HG03045 (cell line): ENCODE data around the gene GIMAP2.
A peak's percentile ranks its signal among the peaks of the same experiment; 100 is the strongest.
"Not testable (repeated sequence)": the region's sequence is repeated elsewhere in the genome, so short reads cannot be mapped to it uniquely, and the experiment has no call there.

Source experiments
- ATAC-seq: cut with Tn5 transposase; IDR thresholded peaks from one replicate; pipeline ENCODE4 v1.9.1; 2021; ENCODE audit warnings: mild to moderate bottlenecking, moderate library complexity; ENCODE audit not compliant: unreplicated experiment

GIMAP2 gene

DNA sequence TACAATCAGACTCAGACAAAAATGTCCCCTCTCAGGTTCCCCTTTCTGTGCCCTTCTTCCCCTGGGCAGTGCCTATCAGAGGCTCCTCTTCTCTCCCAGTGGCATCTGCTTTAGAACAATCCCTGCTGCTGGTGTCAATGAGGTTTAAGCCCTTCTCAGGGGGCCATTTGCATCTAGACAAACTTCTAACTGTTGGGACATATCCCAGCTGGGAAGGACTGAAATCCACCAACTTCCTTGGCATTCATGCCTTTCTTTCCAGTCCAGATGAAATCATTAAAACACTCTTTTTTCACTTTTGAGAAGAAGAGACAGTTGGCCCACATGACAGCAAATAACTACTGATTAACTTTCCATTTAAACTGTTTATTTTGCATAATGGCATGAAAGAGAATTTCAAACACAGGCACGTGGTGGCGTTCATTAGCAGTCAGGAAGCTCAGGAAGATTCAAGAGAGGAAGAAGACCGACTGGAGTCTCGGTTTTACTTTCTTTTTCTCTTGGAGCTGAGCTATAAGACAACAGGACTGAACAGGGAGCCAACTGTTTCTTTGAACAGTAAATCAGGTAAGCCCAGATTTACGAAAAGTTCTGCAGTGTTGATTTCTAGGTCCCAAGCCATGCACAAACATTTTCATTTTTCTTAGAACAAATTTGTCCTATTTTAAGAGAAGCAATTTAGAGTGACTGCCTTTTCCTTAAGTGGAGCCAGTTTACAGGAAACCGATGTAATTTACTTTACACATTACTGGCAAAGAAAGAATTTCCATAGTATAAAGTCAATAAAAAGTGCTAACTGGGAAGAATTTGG, at the start of gene GIMAP2:
GIMAP2 (plus strand) TSS at position 488 of the 811 bp plus-strand sequence. CDS start 1,354 bp downstream, outside the sequence.
- peak; percentile 97 for ATAC-seq

DNA sequence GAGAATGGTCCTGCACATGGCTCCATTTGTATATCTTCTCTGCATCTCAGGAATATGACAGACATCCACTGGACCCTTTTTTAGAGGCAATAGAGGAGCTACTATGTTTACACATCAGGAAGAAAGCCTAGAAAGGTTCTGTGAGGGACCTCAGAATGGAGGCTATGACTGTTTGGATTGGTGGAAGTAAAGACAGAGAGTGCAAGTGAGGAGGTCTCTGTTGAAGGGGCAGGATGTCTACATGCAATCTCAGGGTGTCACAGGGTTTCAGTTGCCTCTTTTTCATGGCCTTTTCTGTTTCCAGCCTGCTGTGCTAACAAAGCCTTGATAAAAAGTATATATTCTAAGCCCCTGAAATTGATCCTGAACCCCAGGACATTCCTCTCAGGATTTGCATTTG, 43.7 kb upstream of the GIMAP2 start:
- no peak for ATAC-seq

DNA sequence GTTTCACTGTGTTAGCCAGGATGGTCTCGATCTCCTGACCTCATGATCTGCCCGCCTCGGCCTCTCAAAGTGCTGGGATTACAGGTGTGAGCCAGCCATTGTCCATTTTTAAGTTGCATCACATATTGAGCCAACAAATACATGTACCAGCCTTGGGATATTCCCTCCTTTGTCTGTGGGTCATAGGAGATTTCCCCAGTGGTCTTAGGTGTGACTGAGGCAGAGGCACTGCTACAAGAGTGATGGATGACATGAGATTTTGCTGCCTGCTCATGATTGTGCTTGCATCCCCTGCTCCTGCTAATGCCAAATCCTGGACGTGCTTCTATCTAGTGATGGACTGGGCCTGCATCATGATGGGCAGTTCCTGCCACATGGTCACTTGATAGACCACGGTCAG, 42.6 kb upstream of the GIMAP2 start:
- no peak for ATAC-seq

DNA sequence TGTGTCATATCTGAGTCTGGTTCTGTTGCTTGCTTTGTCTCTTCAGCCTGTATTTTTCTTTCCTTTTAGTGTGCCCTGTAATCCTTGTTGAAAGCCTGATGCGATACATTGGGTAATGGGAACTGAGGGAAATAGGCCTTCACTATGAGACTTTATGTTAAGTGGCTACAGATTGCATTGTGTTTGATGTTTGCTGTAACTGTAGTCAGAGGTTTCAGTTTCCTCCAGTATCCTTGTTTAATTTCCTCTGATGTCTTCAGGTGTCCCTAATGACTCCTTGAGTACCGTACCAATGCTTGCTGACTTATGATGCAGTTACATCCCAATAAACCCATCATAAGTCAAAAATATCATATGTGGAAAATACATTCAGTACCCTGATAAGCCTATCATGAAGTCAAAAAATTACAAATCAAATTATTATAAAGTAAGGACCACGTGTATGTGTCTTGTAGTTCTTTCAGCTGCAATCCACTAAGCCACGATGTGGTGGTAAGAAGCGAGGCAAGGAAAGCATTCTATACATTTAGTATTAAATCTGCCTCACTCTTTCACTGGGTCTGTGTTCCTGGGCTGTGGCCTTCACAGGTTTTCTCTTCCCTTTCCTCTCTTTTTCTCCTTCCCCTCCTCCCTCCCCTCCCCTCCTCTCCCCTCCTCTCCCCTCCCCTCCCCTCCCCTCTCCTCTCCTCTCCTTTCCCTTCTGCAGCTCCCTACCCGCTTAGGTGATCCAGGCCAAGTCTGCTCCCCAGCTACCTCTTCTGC, 40.1 kb upstream of the GIMAP2 start:
- no peak for ATAC-seq

DNA sequence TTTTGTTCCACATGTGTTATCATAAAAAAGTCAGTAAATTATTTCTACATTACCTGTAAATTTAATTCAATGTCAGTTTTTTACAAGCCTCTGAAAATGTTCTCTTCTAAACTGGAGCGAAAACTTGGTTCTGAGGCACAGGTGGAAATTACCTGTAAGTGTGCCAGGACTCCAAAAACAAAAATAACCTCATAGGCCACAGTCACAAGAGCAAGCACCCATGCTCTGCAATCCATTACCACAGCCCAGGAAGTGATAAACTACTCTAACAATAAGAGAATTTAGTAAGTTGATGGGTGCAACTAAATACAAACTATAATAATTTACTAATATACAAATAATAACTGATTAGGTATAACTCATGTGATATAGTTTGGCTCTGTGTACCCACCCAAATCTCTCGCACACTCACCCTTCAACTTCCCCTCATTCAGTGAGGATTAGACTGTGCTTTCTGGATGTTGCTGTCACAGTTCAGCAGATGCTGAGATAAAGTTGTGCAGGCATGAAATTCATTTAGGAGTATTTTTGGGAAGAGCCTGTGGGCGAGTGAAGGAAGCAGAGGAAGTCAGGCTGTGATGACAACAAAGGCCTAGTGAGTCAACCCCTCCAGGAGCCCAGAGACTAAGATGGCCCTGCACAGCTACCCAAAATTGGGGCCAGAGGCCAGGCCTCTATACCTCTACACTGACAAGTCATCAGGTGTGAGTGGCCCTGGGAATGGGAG, 37.0 kb upstream of the GIMAP2 start:
- ATAC-seq = no peak

DNA sequence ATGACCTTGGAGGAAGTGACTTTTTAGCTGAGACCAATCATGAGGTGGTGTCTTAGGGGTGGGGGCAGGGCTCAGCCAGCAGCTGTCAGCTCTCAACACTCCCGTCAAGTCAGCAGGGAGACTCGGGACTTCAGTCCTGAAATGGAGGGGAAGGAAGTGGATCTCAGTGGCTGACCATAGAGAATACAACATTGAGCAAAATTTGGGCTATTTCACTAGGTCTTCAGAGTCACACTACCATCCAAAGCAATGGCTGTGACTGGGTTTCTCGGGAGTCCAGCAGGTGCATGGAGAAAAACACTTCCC, 36.5 kb upstream of the GIMAP2 start:
- ATAC-seq = no peak

DNA sequence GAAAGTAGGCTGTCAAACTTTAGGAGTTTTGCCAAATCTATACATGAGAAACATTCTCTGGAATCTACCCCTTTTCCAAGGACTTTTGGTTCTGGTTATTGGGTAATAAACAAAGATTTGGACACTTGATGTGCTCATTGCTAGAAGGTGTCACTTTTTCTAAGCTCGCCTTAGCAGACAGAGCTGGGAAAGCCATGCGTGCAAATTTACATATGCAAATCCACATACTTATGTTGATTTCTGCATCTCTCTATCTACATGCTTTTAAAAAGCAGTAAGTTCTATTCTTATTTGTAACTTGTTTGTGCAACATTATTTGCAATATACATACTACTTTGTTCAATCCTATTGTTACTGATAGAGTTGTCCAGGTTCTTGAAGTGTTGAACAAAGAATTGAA, 30.8 kb upstream of the GIMAP2 start:
- no peak for ATAC-seq

DNA sequence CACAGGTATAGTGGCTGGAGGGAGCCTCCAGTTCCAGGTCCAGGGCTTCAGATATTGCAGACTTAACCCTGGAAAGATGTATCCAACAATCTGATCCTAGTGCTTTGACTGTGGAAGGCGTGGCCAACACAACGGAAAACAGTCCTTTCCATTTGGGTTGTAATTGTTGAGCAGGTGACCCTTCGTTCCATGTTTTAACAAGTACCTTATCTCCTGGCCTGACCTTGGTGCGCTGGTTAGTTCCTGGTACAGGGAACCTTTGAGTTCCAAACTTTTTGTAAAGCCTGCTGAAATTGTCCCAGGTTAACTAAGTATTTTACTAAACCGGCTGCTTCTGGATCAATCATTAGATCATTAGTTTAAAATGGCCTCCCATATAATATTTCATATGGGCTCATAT, 29.5 kb upstream of the GIMAP2 start:
- no peak for ATAC-seq

DNA sequence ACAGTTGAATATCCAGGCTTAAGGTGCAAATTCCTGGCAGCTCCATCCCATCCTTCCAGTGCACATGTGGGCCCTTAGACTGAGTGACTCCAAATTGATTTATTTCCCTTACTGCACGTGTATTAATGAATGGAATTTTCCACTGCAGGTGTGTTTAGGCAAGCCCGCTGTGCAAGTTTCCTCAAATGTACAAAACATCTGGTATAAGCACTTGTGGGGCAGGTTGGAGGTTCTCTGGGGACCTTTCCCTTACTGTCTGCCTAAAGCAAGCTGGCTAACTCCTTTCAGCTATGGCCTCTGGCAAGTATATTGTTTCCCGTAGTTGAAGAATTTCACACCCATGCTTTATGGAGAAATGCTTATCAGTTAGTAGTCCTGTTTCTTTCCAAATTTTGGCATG, 28.0 kb upstream of the GIMAP2 start:
- ATAC-seq = no peak

DNA sequence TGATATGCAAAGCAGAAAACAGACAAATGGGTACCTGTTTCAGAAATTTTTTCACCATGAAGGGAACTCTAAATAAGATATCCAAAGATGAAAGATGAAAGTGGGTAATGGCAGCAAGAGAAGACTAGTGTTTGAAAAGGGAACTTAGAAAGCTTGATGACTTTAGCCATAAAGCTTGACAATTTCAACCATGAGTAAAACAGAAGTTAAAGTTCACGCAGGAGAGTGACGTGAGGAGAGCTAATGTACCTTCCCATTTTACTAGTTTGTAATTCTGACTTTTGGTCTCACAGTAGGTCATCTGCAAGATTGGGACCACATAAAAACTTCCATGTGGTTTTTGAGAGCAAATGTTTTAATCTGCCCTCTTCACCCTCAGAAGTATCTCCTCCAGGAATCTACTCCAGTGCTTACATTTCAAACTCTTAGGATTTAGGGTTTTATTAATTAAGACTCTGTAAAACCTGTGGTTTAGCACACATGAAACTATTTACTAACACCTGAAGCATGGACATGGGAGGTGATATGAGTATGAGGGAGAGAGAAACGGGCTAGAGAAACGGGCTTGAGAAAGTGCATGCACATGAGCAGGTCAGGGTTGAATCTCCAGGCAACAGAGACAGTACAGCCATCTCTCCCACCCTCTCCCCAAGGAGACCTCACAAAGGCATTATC, 24.4 kb upstream of the GIMAP2 start:
- ATAC-seq = no peak

DNA sequence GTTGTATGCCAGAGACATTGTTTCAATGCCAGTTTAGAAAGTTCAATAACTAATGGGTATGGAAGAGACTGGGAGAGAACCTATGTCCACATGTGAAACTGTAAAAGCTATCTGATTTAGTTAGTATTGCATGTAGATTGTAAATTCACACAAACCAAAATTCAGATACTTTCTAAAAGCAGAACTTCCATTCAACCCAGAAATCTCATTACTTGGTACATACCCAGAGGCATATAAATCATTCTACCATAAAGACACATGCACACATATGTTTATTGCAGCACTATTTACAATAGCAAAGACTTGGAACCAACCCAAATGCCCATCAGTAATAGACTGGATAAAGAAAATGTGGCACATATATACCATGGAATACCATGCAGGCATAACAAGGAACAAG, 22.7 kb upstream of the GIMAP2 start:
- not testable (repeated sequence) for ATAC-seq

DNA sequence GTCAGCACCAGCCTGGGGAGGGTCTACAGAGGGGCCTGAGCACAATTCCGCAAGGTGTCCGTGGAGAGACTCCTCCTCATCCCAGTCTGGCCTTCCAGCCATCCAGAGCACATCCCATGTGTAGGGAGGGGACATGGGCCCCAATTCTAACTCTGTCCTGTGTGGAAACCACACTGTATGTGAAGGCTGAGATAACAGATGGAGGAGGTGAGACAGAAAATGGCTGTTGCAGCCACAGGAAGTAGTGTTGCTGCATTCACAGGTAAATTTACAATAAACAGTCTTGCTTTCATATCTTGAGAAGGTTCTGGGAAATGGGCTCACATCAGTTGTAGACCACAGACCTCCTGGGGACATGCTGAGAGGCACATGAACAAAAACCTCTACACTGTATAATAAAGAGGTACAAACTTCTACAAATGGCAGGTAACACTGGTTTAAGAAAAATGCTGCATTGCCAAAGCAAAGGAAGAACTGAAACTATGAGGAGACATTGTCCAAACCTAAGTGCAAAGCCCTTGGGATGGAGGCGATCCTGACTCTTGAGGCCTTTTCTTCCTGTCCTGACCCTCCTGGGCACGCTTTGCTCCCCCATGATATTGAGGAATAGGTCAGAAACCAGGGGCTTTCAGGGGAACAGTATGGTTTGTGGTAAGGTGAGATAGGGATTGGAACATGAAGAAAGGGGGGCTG, 21.6 kb upstream of the GIMAP2 start:
- no peak for ATAC-seq

DNA sequence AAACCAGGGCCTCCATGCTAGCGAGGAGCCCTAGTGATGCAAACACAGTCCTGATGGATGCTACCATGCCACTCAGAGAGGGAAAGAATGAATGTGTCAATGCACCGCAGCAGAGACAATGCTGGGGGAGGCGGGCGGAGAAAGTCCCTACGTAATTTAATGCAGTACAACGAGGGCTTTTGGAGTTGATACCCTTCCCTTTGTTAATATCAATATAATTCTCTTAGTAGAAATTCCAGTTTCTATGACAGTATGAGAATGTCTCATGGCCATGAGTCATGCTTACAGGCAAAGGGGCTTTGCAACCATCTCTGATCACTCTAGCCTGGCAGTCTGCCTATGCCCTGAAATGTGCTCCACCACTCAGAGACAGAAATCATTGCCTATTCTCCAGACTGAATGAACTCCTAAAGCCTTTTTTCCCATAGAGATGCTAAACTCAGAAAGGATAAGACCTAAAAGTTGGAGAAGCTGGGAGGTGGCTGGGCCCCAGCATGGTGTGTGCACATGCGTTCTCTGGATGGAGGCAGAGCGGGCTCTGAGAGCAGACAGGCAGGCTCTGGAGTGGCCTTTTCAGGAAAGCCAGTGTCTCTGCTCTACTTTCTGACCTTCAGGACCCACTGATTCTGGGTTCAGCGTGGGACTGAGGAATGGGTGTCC, 20.3 kb upstream of the GIMAP2 start:
- ATAC-seq = no peak

DNA sequence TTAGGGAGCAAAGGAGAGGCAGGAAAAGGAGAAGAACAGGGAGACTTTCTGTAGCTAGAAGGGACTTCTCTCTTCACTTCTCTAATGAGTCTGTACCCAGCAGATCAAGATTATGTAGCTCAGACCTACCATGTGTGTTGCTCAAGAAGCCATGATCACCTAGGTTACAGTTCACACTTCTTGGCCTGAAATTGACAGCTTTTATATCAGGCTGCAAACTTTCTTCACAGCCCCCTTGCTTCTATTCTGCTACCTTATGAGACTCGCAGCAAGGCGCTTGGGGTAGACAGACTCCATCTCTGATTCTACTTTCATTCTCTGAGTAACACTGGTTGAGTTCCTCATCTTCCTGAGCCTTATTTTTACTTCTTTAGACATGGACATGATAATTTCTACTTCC, 19.6 kb upstream of the GIMAP2 start:
- no peak for ATAC-seq

DNA sequence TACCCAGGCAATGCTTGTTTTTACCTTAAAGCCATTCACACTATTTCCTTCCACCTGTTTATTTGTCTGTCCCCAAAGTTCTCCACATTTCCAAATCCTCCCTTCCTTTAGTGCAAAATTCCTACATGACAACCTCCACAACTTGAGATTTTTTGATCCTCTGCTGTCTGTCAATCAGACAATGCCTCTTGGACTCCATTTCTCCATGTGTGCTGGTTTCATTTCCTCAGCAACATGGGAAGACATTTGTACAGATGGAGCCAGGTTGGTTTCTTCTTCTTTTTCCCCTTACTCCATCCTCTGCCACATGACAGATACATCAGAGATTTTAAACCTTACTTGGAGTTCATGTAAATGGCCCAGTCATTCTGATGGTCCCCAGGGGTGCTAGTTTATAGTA, 19.1 kb upstream of the GIMAP2 start:
- ATAC-seq = no peak

DNA sequence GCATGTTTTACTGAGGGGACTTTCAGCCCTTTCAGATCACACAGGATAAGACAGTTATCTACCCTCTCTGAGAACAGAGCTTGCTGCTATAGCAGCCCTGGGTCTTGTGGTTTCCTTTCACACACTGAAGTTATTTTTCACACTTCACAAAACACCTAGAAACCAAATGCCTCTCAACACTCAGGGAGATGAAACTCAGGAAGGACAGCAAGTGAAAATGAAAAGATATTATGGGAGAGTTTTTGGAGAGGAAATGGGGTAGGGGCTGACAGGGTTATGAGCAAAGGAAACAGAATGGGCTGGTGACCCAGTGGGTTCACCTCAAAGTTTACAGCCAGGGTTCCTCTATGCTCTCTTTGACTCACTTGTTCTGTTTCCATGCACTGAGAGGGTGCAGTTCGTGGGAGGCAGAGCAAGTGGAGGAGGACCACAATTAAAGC, 17.0 kb upstream of the GIMAP2 start:
- ATAC-seq = peak; percentile 65

DNA sequence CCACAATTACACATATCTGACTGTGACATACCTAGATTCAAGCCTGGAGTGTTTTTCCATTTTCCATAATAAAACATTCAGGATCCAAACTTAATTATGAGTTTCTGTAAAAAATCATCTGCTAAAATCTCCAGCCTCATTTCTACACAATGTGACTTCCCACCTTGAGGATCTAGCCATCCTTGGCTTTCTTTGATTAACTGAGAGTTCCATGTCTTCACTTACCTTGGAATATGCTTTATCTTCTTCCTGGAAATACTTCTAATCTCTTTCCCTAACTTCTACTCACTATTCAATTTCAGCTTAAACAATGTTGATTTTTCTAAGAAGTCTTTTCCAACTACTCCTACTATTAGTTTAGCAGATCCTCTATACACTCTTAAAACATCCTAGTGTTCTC, 16.5 kb upstream of the GIMAP2 start:
- no peak for ATAC-seq

DNA sequence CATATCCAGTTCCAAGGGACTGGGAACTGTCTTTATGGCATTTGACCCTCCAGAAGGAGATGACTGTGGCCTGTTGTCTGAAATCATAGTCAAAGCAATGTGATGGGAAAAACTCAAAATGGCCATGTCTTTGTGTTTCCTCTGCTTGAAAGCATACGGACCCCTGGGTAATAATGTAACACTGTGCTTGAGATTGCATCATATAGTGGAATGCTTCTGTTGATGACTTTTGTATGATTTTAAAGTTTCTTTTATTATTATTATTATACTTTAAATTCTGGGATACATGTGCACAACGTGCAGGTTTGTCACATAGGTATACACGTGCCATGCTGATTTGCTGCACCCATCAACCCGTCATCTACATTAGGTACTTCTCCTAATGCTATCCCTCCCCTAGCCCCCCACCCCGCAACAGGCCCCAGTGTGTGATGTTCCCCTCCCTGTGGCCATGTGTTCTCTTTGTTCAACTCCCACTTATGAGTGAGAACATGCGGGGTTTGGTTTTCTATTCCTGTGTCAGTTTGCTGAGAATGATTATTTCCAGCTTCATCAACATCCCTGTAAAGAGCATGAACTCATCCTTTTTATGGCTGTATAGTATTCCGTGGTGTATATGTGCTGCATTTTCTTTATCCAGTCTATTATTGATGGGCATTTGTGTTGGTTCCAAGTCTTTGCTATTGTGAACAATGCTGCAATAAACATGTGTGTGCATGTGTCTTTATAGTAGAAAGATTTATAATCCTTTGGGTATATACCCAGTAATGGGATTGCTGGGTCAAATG, 13.5 kb upstream of the GIMAP2 start:
- not testable (repeated sequence) for ATAC-seq

DNA sequence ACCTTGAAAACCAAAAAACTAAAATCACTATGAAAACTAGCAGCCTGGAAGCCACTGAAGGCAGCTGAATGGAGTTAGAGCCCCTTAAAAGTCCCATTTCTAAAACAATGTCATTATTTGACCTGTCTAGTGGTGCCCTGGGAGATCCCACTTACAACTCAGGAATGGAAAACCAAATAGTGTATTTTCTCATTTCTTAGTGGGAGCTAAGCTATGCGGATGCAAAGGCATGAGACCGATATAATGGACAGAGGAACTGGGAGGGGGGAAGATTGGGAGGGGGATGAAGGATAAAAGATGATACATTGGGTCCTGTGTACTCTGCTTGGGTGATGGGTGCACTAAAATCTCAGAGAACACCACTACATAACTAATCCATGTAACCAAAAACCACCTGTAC, 9.8 kb upstream of the GIMAP2 start:
- no peak for ATAC-seq
